NCI-H1694 treated with DMSO at 0.1 percent for 48 hours (cell line): ENCODE data around the gene PRLH.
"Not testable (repeated sequence)": the region's sequence is repeated elsewhere in the genome, so short reads cannot be mapped to it uniquely, and the experiment has no call there.

Experiments used
- DNase-seq: peaks from one replicate; lab custom pipeline; 2025; lab: John Stamatoyannopoulos, UW

The PRLH gene

DNA sequence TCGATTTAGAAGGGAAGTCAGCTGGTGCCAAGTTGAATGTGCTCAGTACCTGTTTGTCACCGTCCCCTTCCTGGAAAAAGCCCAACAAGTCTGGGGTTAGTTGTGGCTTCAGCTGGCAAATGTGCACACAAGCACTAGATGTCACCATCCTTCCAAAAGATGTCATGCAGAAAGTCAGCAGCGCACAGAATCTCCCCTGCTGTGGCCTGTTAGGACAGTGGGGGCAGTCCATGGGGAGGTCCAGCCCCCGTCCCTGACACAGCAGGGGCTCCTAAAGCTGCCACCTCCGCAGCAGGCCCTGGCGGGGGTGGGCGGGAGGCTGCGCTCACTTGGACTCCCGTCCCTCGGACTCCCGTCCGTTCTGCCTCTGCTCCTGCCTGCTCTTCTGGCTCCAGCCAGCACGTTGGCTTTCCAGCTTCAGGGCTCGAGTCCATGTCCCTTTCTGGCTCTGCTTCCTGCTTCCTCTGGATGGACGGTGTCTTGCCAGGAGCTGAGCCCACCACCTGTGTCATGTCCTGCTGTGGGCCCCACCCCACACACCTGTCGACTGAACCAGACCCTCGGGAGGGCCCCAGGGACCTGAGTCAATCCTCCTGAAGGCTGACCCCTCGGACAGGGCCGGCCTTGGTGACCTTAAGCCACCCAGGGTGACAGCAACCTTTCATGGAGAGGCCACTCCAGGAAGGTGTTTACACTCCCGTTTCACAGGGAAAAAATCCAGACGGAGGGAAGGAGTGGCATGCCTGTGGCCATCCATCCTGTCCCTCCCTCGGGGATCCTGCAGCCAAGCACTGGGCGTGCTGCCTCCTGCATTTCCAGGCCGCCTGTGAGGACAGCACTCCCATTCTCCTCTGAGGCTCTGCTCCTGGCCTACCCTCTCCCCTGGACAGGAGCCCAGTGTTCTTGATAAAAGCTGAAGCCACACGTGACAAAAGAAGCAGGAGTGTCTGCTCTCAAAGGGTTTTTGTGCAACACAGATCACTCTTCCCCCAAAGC, 15.7 kb downstream of the PRLH start:
- peak; percentile 52 for DNase-seq

DNA sequence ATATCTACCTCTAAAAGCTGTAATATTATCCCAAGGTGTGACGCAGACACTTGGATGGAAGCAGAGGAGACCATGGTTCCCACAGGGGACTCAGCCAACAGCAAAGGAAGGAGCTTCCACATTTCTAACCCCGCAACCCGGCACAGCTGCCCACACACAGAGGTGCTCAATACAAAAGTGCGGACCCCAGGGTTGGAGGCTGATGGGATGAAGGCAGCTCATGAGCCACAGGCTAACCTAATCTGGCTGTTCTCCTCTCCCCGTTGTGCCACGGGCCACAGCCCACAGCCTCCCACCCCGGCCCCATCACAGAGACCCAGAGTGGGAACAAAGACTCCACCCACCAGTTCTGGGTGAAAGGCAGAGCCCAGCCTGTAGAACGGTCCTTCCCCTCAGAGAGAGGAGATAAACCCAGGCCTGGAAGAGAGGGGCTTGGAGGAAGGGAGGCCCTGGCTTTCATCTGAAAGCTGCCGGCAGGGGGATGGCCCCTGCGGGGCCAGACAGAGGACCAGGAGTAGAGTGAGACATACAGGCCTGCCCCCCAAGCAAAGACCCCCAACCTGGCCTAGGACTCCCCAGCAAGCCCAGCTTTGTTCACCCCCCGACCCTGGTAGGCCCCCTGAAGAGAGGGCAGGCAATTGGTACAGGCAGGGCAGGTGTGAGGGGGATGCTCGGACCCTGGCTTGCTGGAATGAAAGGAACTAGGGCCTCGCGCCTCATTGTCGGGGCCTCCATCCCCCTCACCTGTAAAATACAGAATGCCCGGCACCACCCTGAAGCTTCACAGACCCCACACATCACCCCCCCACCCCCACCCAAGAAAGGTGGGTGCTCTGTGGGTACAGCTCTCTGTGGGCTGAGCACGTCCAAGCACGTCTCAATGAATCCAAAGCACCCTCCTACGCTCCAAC, 17.3 kb downstream of the PRLH start:
- no peak for DNase-seq

DNA sequence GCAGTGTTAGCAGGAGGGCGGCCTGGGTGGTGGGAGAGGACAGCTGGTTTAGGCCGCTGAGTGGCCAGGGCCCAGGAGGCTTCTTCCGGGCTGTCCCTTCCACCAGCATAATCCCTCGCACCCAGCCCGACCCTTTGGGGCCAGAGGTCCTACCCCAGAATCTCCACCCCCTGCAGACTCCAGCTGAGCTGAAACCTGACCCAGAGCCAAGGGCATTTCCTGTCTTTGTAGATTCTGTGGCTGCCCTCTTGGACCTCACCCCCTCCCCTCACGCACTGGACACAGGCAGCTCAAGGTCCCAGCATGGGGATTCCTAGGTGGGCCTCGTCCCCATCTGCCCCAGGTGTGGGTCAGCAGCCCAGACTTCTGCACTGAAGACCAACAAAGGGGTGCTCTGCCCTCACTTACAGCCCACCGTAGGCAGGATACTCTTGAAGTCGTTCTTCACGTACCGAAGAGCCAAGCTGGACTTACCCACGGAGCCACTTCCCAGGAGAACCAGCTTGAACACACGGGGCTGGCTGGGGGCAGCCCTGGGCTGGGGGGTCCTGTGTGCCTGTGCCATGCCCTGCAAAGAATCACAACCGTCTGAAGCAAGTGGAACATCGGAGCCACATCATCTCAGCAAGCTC, 19.3 kb downstream of the PRLH start:
- DNase-seq = no peak

DNA sequence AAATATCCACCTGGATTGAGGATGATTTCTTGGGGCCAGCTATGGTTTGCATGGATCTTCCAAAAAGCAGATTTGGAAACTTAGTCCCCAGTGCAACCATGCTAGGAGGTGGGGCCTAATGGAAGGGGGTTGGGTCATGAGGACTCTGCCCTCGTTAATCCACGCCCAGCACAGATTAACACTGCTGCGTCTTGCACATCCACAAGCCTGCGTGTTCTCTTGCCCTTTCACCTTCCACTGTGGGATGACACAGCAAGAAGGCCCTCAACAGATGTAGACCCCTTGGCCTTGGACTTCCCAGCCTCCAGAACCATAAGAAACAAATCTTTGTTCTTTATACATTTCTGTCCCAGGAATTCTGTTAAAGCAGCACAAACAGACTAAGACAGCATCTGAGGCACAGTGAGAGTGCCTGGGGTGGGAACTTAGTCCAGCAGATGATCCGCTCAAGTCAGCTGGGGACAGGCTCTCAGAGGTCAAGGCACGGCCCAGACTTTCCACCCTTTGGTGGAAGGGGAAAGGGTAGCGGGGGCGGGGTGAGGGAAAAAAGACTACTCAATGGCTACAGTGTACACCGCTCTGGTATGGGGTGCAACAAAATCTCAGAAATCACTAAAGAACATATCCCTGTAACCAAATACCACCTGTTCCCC, 21.8 kb downstream of the PRLH start:
- no peak for DNase-seq

DNA sequence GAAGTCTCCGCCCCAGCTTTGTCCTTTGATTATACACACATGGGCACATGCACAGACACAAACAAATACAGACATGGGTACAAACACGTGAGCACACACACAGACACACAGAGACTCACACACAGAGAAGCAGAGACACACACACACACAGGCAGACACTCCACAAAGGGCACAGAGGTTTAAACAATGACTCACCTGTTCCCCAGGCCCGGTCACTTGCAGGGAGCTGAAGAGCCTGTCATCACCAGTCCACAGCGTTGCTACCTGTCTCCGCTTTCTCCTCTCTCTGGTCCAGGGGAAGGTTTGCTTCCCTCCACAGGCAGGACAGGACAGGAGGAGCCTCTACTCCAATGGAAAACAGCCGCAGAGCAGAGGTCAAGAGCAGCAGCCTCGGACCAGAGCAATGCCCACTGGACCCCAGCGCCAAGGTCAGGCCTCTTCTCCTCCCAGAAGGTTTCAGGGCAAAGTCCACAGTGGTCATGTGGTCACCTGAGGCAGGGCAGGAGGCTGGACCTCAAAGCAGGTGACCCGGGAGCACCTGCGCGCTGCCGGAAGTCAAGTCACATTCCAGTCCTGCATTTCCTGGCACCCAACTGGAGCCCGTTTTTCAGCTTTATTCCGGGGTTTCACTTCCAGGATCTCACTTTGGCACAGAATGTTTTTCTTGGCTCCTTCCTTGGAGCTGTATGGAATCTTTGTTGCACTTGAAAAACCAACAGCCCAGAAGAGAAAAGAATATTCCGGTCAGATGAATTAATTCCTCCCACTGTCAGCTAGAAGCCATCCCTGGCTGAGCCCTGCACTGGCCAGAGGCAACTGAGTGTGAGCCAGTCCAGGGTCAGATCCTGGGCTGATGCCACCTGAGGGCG, 24.1 kb downstream of the PRLH start, which contains the start of gene RAB17:
RAB17 (minus strand) TSS at position 463 of the 869 bp plus-strand sequence. CDS start 4,580 bp downstream, outside the sequence.
- DNase-seq = no peak

DNA sequence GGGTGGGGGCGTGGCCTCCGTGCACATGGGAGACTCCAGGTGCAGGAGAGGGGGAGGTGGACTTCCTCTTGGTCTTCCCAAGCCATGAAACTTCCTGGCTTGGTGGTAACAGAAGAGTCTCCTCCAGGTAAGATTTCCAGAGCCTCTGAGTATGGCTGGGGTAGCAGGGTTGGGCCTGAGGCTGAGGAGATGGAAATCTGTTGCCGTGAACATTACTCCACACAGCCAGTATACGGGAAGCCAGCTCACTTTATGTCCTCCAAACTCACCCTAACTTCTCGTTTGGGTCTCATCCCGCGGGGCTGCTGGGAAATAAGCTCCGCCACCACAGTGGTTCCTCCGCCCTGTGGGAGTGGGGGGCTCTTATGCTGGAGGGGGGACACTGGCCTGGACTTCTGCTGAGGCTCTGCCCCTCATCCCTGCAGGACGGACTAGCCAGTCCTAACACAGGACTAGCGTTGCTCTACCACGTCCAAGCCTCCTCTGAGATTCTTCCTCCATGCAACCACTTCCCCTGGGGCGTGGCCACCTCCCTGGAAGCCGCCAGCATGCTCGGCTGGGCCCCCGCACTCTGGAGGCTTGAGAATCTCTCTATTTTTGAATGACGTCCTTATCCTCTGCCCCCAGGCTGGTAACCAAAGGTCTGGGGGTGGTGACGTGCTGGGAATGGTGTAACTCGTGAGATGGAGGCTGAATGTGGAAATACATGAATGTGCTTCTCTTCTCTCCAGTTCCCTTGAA, 24.9 kb downstream of the PRLH start:
- no peak for DNase-seq

DNA sequence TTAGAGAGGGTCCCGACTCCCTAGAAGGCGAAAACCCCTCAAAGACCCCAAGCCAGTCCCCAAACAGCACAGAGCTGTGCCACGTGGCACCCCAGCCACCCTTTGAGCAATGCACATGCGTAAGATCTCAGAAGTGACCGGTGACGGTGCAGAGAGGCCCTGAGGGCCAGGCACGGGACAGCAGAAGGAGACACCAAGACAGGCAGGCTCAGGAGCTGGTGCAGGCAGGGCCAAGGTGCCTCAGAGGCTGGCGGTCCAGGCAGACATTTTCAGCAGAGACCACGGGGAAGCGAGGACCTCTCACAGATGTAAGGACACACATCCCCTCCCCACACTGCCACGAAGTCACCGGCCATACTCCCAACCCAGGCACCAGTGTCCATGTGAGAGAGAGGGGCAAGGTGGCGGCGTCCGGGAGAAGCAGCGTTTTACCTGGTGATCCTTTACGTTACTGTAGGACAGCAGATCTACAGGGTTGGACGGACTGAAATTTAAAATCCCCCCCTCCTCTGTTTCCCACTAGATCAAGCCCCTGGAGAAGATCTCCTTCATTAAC, 26.1 kb downstream of the PRLH start:
- no peak for DNase-seq

DNA sequence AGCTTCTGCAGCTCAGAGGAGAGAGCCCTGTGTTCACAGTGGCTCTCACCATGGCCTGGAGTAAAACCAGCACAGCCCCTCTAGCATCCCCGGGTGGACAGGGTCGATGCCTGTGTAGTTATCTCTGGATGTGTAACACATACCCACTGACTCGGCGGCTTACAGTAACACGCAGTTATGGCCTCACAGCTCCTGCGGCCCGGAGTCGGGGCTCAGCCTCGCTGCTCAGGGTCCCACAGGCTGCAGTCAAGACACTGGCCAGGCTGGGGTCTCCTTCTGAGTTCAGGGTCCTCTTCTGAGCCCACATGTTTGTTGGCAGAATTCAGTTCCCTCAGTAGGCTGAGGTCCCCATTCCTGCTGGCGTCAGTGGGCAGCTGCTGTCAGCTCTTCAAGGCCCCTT, 26.7 kb downstream of the PRLH start:
- no peak for DNase-seq

DNA sequence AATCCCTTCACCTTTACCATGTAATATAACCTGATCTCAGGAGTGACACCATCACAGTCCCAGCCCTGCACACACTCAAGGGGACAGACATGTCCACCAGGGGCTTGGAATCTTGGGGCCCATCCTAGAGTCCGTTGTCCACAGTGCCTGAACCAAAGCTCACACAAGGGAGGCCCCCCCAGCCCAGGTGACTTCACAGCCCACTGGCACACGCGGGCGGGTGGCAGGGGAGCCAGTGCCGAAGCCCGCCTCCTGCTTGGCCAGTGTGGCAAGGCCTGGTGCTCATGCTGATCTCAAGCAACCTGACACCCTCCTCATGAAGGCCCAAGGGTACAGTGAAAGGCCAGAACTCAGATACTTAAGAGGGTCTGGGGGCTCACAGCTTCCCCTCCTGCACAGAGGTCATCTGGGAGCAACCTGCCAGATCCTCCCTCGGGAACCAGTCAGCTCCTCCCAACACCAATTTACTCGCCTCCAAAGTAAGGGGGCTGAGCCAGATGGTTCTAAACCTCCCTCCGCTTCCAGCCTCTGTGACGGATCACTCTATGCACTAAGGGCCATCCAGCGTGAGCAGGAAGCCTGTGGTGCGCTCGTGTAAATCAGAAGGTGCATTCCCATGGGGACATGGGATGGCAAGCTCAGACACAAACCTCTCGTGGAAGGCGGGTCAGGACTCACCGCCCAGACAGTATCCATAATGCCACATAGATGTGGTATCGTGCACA, 27.4 kb downstream of the PRLH start:
- peak; percentile 14 for DNase-seq

DNA sequence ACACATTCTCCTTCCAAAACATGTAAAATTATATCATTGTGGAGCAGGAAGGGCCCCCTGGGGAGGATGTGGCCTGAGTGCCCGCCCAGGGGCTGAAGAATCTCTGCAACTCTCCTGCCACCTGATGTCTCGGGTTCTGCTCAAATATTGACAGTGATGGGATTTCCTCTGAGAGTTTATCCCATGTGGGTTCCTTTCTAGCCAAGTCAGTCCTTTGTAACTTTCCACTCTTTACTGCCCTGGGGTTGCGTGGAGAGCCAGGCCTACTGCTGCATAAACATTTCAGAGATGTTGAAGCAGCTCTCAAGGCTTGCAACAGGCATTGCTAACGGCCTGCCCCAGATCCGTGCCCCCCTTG, 28.1 kb downstream of the PRLH start:
- no peak for DNase-seq

DNA sequence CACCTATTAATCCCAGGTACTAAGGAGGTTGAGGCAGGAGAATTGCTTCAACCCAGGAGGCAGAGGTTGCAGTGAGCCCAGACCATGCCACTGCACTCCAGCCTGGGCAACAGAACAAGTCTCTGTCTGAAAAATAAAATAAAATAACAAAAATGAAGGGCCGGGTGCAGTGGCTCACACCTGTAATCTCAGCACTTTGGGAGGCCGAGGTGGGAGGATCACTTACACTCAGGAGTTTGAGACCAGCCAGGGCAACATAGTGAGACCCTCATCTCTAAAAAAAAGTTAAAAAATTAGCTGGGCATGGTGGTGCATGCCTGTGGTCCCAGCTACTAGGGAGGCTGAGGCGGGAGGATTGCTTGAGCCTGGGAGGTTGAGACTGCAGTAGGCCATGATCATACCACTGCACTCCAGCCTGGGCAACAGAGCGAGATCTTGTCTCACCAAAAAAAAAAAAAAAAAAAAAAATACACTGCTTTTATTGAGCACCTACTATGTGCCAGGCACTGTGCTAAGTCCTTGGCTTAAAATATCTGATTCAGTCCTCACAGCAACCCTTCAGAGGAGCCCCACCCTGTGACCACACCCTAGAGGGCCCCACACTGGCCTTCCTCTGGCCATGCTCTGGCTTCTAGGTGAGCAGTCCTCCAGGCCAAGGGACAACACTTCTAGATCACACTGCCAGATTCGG, 29.6 kb downstream of the PRLH start:
- not testable (repeated sequence) for DNase-seq

DNA sequence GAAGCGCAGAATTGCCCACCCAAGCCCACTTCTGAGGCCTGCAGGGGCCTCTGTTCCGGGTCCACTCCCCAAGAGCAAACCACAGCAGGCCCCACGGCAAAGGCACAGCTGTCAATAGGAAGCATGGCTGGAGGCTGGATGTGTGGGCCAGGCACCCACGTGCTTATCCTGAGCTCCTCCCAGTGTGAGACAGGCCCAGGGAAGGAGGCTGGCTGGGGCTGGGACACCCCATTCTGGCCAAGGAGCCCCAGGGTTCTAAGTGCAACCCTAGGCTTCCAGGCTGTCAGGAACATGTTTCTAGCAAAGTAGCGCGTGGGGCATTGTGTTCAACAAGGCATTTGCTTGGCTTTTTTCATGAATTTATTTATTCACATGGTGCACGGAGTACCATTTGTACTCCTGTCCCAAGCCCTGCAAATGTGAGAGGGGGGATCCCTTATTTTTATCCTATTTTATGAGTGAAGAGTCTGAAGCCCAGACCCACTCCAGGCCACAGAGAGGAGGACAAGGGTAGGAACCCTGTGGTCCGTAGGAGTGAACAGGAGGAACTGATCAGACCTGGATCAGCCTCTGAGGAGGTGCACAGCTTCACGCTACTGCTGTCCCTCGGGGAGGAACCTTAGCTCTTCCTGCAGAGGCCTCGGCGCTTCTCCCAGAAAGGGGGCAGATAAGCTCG, 30.3 kb downstream of the PRLH start:
- DNase-seq = no peak

DNA sequence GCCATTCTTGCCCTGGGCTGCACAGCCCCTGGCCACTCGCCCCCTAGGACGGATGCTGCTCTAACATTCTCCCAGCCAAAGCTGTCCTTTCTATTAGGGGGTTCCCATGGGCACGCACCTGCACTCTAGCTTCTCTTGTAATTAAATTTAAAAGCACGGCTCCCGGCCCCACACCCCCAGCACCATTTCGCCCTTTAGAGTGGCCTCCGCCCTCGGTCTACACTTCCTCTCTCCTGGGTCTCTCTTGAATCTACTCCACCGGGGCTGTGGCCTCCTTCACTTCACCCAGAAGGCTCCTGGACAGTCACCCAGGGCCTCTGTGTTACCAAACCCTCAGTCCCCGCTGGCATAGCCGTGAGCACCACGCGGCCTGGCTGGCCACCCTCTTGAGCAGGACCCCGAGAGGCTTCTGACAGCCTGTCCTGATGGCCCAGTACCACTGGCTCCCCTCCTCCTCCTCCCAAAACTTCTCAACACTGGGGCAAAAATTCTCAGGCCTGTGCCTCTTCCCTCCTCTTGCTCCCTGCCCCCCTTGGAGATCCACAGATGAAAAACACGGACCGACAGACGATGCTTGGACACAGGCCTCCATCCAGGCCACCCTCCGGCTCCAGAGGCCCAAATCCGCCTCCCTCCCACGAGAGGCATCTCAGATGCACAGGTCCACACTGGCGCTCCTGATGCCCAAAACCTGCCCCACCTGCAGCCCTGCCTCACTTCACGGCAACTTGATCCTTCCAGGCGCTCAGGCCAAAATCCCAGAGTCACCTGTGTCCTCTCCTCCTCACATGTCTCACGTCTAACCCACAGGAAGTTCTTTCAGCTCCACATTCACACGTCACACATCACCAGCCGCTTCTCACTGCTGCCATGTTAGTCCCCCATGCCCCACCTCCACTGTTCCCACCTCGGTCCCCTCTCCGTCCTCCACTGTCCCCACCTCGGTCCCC, 31.1 kb downstream of the PRLH start:
- no peak for DNase-seq

DNA sequence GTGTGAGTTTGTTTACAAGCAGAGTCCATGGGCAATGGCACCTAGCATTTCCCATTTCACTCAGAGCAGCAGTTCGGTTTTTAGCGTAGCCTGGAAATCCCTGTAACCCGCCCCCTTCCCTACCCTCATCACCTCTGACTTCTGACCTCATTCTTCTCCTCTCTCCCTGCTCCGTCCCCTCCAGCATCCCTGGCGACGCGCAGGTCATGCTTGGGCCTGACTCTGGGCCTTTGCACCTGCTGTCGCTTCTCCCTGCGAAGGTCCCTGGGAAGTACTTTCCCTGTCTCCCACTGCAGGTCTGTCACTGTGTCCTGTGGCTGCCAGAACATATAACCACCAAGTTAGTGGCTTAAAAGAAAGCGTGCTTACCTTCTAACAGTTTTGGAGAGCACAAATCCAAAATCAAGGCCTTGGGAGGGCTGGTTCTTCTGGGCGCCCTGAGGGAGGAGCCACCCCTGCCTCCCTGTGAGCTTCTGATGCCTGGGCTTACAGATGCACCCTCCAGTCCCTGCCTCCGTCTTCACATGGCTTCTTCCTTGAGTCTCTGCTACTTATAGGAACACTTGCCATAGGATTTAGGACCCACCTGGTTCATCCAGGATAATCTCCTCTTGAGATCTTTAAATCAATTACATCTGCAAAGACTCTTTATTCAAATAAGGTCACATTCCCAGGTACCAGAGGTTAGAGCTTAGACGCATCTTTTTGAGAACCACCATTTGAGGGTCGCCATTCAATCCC, 32.3 kb downstream of the PRLH start:
- DNase-seq = no peak

DNA sequence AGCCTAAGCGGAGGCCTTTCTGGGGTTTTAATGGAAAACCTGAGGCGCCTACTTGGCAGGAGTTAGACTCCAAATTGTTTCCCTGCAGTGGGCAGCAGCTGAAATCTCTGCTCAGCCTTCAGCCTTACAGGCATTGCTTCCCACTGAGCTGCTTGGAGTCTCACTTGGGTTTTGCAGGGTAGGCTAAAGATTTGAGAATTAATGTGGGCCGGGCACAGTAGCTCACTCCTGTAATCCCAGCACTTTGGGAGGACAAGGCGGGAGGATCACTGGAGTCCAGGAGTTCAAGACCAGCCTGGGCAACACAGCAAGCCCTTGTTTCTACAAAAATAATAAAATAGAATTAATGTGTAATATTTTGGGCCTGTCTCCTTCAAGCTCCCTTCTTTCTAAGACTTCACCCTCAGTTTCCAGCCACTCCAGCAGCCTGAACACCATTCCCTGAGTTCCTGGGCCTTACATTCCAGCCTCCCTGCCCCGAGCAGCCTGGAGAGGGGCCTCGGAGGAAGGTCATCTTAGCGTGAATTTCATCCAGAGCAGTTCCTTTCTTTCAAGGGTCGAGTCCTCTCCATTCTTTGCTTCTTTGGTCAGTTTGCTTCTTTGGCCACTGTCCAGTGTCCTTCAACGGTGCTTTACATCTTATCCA, 33.2 kb downstream of the PRLH start:
- no peak for DNase-seq
